Neural progenitor cell (in vitro differentiated cells): ENCODE measurements around the gene COL20A1. TPM values are rescaled to one million over a fixed set of nuclear protein-coding genes. Genes with fewer than 3 reads are reported as not detected.

Source experiments
- DNase-seq: peaks from one replicate; pipeline ENCODE4 v3.0.0-alpha.2; 2016; ENCODE audit warnings: low spot score
- H2AFZ ChIP-seq: fragments of 200-600 bp; sonication (generic); replicated peaks from 2 replicates; pipeline ENCODE4 v1.6.1; 2016; ENCODE audit warnings: antibody characterized with exemption
- H3F3A ChIP-seq: fragments of 200-600 bp; sonication (generic); 2 replicates; pipeline ENCODE4 v1.6.1; 2016; ENCODE audit warnings: antibody characterized with exemption, low read depth
- H3K27ac ChIP-seq: fragments of 200-600 bp; sonication (generic); 2 replicates; pipeline ENCODE4 v1.5.1; 2016; ENCODE audit warnings: mild to moderate bottlenecking
- H3K27me3 ChIP-seq: fragments of 200-600 bp; sonication (generic); 2 replicates; pipeline ENCODE4 v1.6.1; 2016; ENCODE audit warnings: mild to moderate bottlenecking, moderate library complexity
- H3K36me3 ChIP-seq: fragments of 200-600 bp; sonication (generic); 2 replicates; pipeline ENCODE4 v1.5.1; 2016
- H3K4me1 ChIP-seq: fragments of 200-600 bp; sonication (generic); 2 replicates; pipeline ENCODE4 v1.6.1; 2016; ENCODE audit warnings: mixed run types
- H3K4me2 ChIP-seq: fragments of 200-600 bp; sonication (generic); 2 replicates; pipeline ENCODE4 v1.6.1; 2016
- H3K4me3 ChIP-seq: fragments of 200-600 bp; sonication (generic); 2 replicates; pipeline ENCODE4 v1.5.1; 2016
- H3K79me2 ChIP-seq: fragments of 200-600 bp; sonication (generic); 2 replicates; pipeline ENCODE4 v1.6.1; 2016; ENCODE audit warnings: low read depth
- H3K9ac ChIP-seq: fragments of 200-600 bp; sonication (generic); 2 replicates; pipeline ENCODE4 v1.6.1; 2016
- H3K9me3 ChIP-seq: fragments of 200-600 bp; sonication (generic); 2 replicates; pipeline ENCODE4 v1.5.1; 2016; ENCODE audit warnings: low read depth
- H4K20me1 ChIP-seq: fragments of 200-600 bp; sonication (generic); 2 replicates; pipeline ENCODE4 v1.6.1; 2016; ENCODE audit warnings: low read depth
- H3K27ac Mint-ChIP-seq: 3 replicates; pipeline ENCODE4 v1.8.0; 2021; ENCODE audit warnings: mixed read lengths
- H3K27me3 Mint-ChIP-seq: 2 replicates; pipeline ENCODE4 v1.8.0; 2022; ENCODE audit warnings: low read depth, mild to moderate bottlenecking, inconsistent platforms, moderate library complexity, mixed read lengths; ENCODE audit not compliant: insufficient read depth
- H3K36me3 Mint-ChIP-seq: 3 replicates; pipeline ENCODE4 v1.8.0; 2021; ENCODE audit warnings: mixed read lengths
- H3K4me1 Mint-ChIP-seq: 3 replicates; pipeline ENCODE4 v1.8.0; 2021; ENCODE audit warnings: mixed read lengths
- H3K4me3 Mint-ChIP-seq: 3 replicates; pipeline ENCODE4 v1.8.0; 2021; ENCODE audit warnings: mild to moderate bottlenecking, moderate library complexity, mixed read lengths
- H3K9me3 Mint-ChIP-seq: 3 replicates; pipeline ENCODE4 v1.8.0; 2020; ENCODE audit warnings: mixed read lengths
- EZH2 ChIP-seq: fragments of 200-600 bp; sonication (generic); IDR thresholded peaks from 2 replicates; pipeline ENCODE4 v1.6.1; 2017; ENCODE audit warnings: antibody characterized with exemption, mild to moderate bottlenecking, moderate library complexity
- EZH2phosphoT487 ChIP-seq: fragments of 200-600 bp; sonication (generic); IDR thresholded peaks from 2 replicates; pipeline ENCODE4 v1.6.1; 2017; ENCODE audit warnings: antibody characterized with exemption
- total RNA-seq: library from RNA; depleted of rRNA; stranded (reverse); fragments of >200 nt; gene quantifications from 2 replicates; pipeline ENCODE4 v1.2.3, GENCODE V29; 2015; ENCODE audit warnings: low replicate concordance
- TF ChIP-seq, protein P1 (sequence below): fragments of 200-600 bp; sonication (generic); IDR thresholded peaks from 2 replicates; pipeline ENCODE4 v1.5.1; 2017; ENCODE audit warnings: antibody characterized with exemption, mild to moderate bottlenecking

COL20A1 gene
- total RNA-seq, 1 donor from 2014 or later = 0.37 TPM

- TF ChIP-seq EZH2phosphoT487 (no peak), EZH2 (no peak)
- TF ChIP-seq, protein P1, sequence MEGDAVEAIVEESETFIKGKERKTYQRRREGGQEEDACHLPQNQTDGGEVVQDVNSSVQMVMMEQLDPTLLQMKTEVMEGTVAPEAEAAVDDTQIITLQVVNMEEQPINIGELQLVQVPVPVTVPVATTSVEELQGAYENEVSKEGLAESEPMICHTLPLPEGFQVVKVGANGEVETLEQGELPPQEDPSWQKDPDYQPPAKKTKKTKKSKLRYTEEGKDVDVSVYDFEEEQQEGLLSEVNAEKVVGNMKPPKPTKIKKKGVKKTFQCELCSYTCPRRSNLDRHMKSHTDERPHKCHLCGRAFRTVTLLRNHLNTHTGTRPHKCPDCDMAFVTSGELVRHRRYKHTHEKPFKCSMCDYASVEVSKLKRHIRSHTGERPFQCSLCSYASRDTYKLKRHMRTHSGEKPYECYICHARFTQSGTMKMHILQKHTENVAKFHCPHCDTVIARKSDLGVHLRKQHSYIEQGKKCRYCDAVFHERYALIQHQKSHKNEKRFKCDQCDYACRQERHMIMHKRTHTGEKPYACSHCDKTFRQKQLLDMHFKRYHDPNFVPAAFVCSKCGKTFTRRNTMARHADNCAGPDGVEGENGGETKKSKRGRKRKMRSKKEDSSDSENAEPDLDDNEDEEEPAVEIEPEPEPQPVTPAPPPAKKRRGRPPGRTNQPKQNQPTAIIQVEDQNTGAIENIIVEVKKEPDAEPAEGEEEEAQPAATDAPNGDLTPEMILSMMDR = no peak
- Mint-ChIP-seq H3K36me3 (no peaks in the 10 kb centered on the region), H3K9me3 (no peaks in the 10 kb centered on the region), H3K27ac (peak overlapping the region; percentile 65), H3K27me3 (peaks cover 14% of the 10 kb centered on the region), H3K4me1 (peaks cover 74% of the 10 kb centered on the region), H3K4me3 (peak overlapping the region; percentile 71)
- Histone ChIP-seq H3K36me3 (no peaks in the 10 kb centered on the region), H3K79me2 (no peaks in the 10 kb centered on the region), H3F3A (peaks cover 13% of the 10 kb centered on the region), H3K4me1 (peaks cover 22% of the 10 kb centered on the region), H3K4me2 (no peak overlapping the region), H2AFZ (no peak overlapping the region), H3K27ac (no peak overlapping the region), H3K9ac (no peak overlapping the region), H3K27me3 (no peaks in the 10 kb centered on the region), H4K20me1 (no peaks in the 10 kb centered on the region), H3K9me3 (no peaks in the 10 kb centered on the region), H3K4me3 (no peak overlapping the region)
- DNase-seq = no peak
Observed at GRCh38 chr20:63262836-63263235, 30.1 kb upstream of the COL20A1 start.

DNA sequence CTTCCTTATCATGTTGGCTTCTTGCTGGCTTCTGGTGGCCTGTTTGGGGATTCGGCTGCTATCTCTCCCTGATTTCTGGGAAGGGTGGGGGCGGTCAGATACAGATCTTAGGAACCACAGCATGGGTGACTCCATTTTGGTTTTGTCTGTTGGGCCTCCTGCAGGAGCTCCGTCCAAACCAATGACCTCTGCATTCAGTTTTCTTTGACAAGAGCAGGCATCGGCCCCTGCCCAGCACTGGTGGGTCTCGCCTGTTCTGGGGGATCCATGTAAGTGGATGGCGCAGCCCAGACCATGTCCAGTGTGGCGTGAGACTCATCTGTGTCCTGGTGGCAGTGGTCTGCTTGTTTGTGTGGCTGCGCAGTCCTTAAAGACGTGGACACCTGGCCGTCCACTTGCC lies 29.0 kb upstream of the COL20A1 start:
- H3K4me2 ChIP-seq = no peak overlapping the region
- H3K4me1 Mint-ChIP-seq = peaks cover 77% of the 10 kb centered on the region

DNA sequence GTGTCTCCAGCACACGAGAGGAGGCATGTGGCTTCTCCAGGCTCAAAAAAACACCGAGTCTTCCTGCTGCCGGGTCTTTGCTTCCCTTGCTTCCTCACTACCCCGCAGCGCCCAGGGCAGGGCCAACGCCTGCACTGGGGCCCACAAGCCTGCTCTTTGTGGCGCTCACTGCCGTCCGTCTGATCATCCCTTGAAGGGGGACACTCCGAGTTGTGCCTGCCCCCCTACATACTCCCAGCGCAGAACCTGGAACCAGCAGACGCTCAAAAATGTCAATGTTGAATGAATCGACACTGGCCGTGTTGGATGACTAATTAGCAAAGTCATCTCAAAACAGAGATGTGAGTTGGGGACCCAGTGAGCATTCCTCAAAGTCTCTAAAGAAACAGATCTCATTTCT lies 28.5 kb upstream of the COL20A1 start:
- no peak for DNase-seq
- Histone ChIP-seq H3K27me3 (no peaks in the 10 kb centered on the region), H3K36me3 (no peaks in the 10 kb centered on the region), H3K4me1 (peaks cover 22% of the 10 kb centered on the region), H3K9ac (no peak overlapping the region), H3K27ac (no peak overlapping the region), H3K9me3 (no peaks in the 10 kb centered on the region), H3K79me2 (no peaks in the 10 kb centered on the region), H2AFZ (no peak overlapping the region), H3F3A (peaks cover 13% of the 10 kb centered on the region), H4K20me1 (no peaks in the 10 kb centered on the region), H3K4me3 (no peak overlapping the region), H3K4me2 (no peak overlapping the region)
- TF ChIP-seq EZH2phosphoT487 (no peak), EZH2 (no peak)
- TF ChIP-seq, protein P1 = no peak
- no peaks in the 10 kb centered on the region for H3K9me3 Mint-ChIP-seq
- H3K4me1 Mint-ChIP-seq = peaks cover 73% of the 10 kb centered on the region
- peak overlapping the region; percentile 95 for H3K27ac Mint-ChIP-seq
- peak overlapping the region; percentile 71 for H3K4me3 Mint-ChIP-seq
- H3K27me3 Mint-ChIP-seq = peaks cover 16% of the 10 kb centered on the region
- no peaks in the 10 kb centered on the region for H3K36me3 Mint-ChIP-seq

More for the DNA sequence above, 29.0 kb upstream of the COL20A1 start:
- no peaks in the 10 kb centered on the region for H4K20me1 ChIP-seq
- H3F3A ChIP-seq = peaks cover 13% of the 10 kb centered on the region
- H3K4me1 ChIP-seq = peaks cover 22% of the 10 kb centered on the region
- no peaks in the 10 kb centered on the region for H3K27me3 ChIP-seq
- no peaks in the 10 kb centered on the region for H3K9me3 ChIP-seq
- H3K4me3 Mint-ChIP-seq = no peak overlapping the region
- no peaks in the 10 kb centered on the region for H3K36me3 Mint-ChIP-seq
- H3K27me3 Mint-ChIP-seq = peaks cover 17% of the 10 kb centered on the region
- H3K27ac Mint-ChIP-seq = peak overlapping the region; percentile 95
- H2AFZ ChIP-seq = no peak overlapping the region
- H3K9me3 Mint-ChIP-seq = no peaks in the 10 kb centered on the region
- H3K79me2 ChIP-seq = no peaks in the 10 kb centered on the region
- H3K4me3 ChIP-seq = no peak overlapping the region
- no peak overlapping the region for H3K27ac ChIP-seq
- H3K36me3 ChIP-seq = no peaks in the 10 kb centered on the region
- no peak overlapping the region for H3K9ac ChIP-seq
- no peak for TF ChIP-seq EZH2
- TF ChIP-seq EZH2phosphoT487 = no peak
- TF ChIP-seq, protein P1 = no peak
- DNase-seq = no peak
